HCT116 (cell line): ENCODE data around the gene ZZZ3. TPM values are rescaled to one million over a fixed set of nuclear protein-coding genes. Genes with fewer than 3 reads are reported as not detected.

Experiments used
- ATAC-seq: fragments of 200-7000 bp; cut with Tn5 transposase; 2 replicates; pipeline ENCODE4 v1.9.1; 2020; ENCODE audit warnings: mild to moderate bottlenecking, moderate library complexity
- BruUV-seq: library from RNA; stranded (reverse); fragments of 400-500 nt; replicated peaks from 2 replicates; lab custom pipeline; 2021; lab: Mats Ljungman, UMichigan
- CTCF ChIA-PET: fragments of 300-600 bp; sonication (Branson Sonifier 250); formaldehyde crosslinking; loops from one replicate; lab custom pipeline; 2021; ENCODE audit warnings: antibody characterized with exemption; lab: Charles Lee
- POLR2A ChIA-PET: fragments of 300-600, 350-600 bp; sonication (Branson Sonifier 250); formaldehyde crosslinking; loops from one replicate; lab custom pipeline; 2021; ENCODE audit warnings: antibody characterized with exemption; lab: Charles Lee
- RAD21 ChIA-PET, 2 experiments: fragments of 300-600 bp; sonication (Branson Sonifier 250); formaldehyde crosslinking; loops; one replicate each; lab custom pipeline; 2023; ENCODE audit warnings: low total read pairs in 2 of 2; ENCODE audit not compliant: uncharacterized antibody in 2 of 2, unreplicated experiment in 2 of 2, low non-redundant PET in 1 of 2; lab: Charles Lee
- DNase-seq: peaks from one replicate; pipeline ENCODE4 v3.0.0-alpha.2; 2010; ENCODE audit warnings: low read depth, low spot score
- H2AFZ ChIP-seq: fragments of 200-600 bp; shearing (Covaris generic), sonication (generic); 2 replicates; pipeline ENCODE4 v1.6.1; 2017; ENCODE audit warnings: low read depth, mixed run types, mixed read lengths, antibody characterized with exemption, low read length; ENCODE audit not compliant: poor library complexity, severe bottlenecking
- H3K27ac ChIP-seq: 2 replicates; pipeline ENCODE4 v1.5.1; 2012; ENCODE audit warnings: low read depth, low read length
- H3K27me3 ChIP-seq: fragments of 200-600 bp; sonication (generic); 2 replicates; pipeline ENCODE4 v1.6.1; 2016; ENCODE audit warnings: mixed run types, low read length, mixed read lengths; ENCODE audit not compliant: insufficient read depth
- H3K36me3 ChIP-seq, 2 experiments: fragments of 200-500 bp in 1 of 2; fragments of 200-600 bp in 1 of 2; sonication (Bioruptor generic) in 1 of 2; sonication (generic) in 1 of 2; 2 replicates each; pipeline versions ENCODE4 v1.5.1 to v1.6.1; 2014 to 2016; ENCODE audit warnings: low read length in 2 of 2, inconsistent platforms in 1 of 2, mixed read lengths in 1 of 2, mixed run types in 1 of 2; ENCODE audit not compliant: insufficient read depth in 2 of 2, control insufficient read depth in 1 of 2
- H3K4me1 ChIP-seq, 2 experiments: fragments of 200-600 bp in 1 of 2; sonication (generic) in 1 of 2; 2 replicates each; pipeline versions ENCODE4 v1.5.1 to v1.6.1; 2012 to 2017; ENCODE audit warnings: low read length in 2 of 2, inconsistent platforms in 1 of 2, mild to moderate bottlenecking in 1 of 2, mixed read lengths in 1 of 2, mixed run types in 1 of 2, moderate library complexity in 1 of 2; ENCODE audit not compliant: insufficient read depth in 2 of 2, control insufficient read depth in 1 of 2
- H3K4me2 ChIP-seq: fragments of 200-600 bp; sonication (generic); 2 replicates; pipeline ENCODE4 v1.6.1; 2017; ENCODE audit warnings: mixed run types, low read length, mixed read lengths
- H3K4me3 ChIP-seq, 2 experiments: fragments of 200-600 bp in 1 of 2; sonication (generic) in 1 of 2; replicated peaks in 1 of 2; 2 replicates each; pipeline ENCODE4 v1.5.1; 2011 to 2016; ENCODE audit warnings: low read length in 2 of 2, control low read depth in 1 of 2, low read depth in 1 of 2, mild to moderate bottlenecking in 1 of 2, mixed read lengths in 1 of 2, mixed run types in 1 of 2
- H3K79me2 ChIP-seq: fragments of 200-600 bp; sonication (generic); 2 replicates; pipeline ENCODE4 v1.6.1; 2017; ENCODE audit warnings: mild to moderate bottlenecking, mixed run types, low read length, moderate library complexity, mixed read lengths; ENCODE audit not compliant: insufficient read depth
- H3K9ac ChIP-seq: fragments of 200-600 bp; sonication (generic); 2 replicates; pipeline ENCODE4 v1.6.1; 2016; ENCODE audit warnings: low read length, mixed read lengths
- H3K9me2 ChIP-seq: fragments of 200-600 bp; sonication (generic), shearing (Covaris generic); 2 replicates; pipeline ENCODE4 v1.6.1; 2017; ENCODE audit warnings: mixed run types, mild to moderate bottlenecking, moderate library complexity; ENCODE audit not compliant: insufficient read depth
- H3K9me3 ChIP-seq, 2 experiments: fragments of 200-500 bp in 1 of 2; fragments of 200-600 bp in 1 of 2; sonication (Bioruptor generic) in 1 of 2; sonication (generic) in 1 of 2; 2 replicates each; pipeline ENCODE4 v1.6.1; 2014 to 2017; ENCODE audit warnings: low read length in 2 of 2, mixed read lengths in 2 of 2, inconsistent platforms in 1 of 2, low read depth in 1 of 2, mild to moderate bottlenecking in 1 of 2, mixed run types in 1 of 2, moderate library complexity in 1 of 2; ENCODE audit not compliant: control insufficient read depth in 1 of 2, insufficient read depth in 1 of 2
- H4K20me1 ChIP-seq: fragments of 200-600 bp; sonication (generic), shearing (Covaris generic); 2 replicates; pipeline ENCODE4 v1.6.1; 2017; ENCODE audit warnings: mixed run types, mild to moderate bottlenecking, moderate library complexity; ENCODE audit not compliant: insufficient read depth
- CBX3 ChIP-seq: IDR thresholded peaks from 2 replicates; pipeline ENCODE4 v1.6.1; 2012; ENCODE audit warnings: low read depth
- CEBPB ChIP-seq: IDR thresholded peaks from 2 replicates; pipeline ENCODE4 v1.6.1; 2012; ENCODE audit warnings: low read depth
- JUND ChIP-seq: IDR thresholded peaks from 2 replicates; pipeline ENCODE4 v1.6.1; 2012
- SP1 ChIP-seq: IDR thresholded peaks from 2 replicates; pipeline ENCODE4 v1.6.1; 2012; ENCODE audit warnings: low read depth
- SRF ChIP-seq: IDR thresholded peaks from 2 replicates; pipeline ENCODE4 v1.6.1; 2012; ENCODE audit warnings: low read depth
- intact Hi-C: fragments of 100-400 bp; cut with micrococcal nuclease; formaldehyde crosslinking; loops from 2 replicates; pipeline ENCODE4 v1.10.0; 2022
- total RNA-seq: library from RNA; stranded (reverse); gene quantifications from one replicate; pipeline ENCODE4 v1.2.1, GENCODE V29; 2021; ENCODE audit not compliant: unreplicated experiment
- TF ChIP-seq, protein P1 (sequence below), 3 experiments: fragments of 200-600 bp in 1 of 3; sonication (generic) in 1 of 3; IDR thresholded peaks in 2 of 3; conservative IDR thresholded peaks in 1 of 3; 2 replicates each; pipeline ENCODE4 v1.5.1; 2012 to 2017; ENCODE audit warnings: low read depth in 2 of 3, low read length in 2 of 3, antibody characterized with exemption in 1 of 3, borderline replicate concordance in 1 of 3, control low read depth in 1 of 3, mild to moderate bottlenecking in 1 of 3, mixed read lengths in 1 of 3, mixed run types in 1 of 3, moderate library complexity in 1 of 3; ENCODE audit not compliant: insufficient read depth in 1 of 3

ZZZ3 gene
- total RNA-seq, 1 experiment from 2014 or later: 48.9 TPM

DNA sequence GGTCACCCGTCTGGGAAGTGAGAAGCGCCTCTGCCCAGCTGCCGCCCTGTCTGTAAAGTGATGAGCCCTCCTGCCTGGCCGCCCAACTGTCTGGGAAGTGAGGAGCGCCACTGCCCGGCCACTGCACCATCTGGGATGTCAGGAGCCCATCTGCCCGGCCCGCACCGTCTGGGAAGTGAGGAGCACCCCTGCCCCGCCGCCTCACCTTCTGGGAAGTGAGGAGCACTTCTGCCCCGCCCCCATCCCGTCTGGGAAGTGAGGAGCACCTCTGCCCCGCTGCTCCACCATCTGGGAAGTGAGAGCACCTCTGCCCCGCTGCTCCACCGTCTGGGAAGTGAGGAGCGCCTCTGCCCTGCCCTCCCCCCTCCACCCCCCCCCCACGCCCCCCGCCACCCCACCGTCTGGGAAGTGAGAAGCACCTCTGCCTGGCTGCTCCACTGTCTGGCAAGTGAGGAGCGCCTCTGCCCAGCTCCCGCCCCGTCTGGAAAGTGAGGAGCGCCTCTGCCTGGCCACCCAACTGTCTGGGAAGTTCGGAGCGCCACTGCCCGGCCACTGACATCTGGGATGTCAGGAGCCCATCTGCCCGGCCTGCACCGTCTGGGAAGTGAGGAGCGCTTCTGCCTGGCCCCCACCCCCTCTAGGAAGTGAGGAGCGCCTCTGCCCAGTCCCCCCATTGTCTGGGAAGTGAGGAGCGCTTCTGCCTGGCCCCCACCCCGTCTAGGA, 4.5 kb upstream of the ZZZ3 start:
- no peak for DNase-seq
- no TSS peak for BruUV-seq
- peak overlapping the region; percentile 30 for H3K4me2 ChIP-seq
- H3K79me2 ChIP-seq: peaks cover 6% of the 10 kb centered on the region
- H3K4me1 ChIP-seq: peaks cover 6 to 23% of the 10 kb centered on the region in 2 experiments; a peak in 3 of 4 replicates
- no peaks in the 10 kb centered on the region for H4K20me1 ChIP-seq
- TF ChIP-seq, protein P1, sequence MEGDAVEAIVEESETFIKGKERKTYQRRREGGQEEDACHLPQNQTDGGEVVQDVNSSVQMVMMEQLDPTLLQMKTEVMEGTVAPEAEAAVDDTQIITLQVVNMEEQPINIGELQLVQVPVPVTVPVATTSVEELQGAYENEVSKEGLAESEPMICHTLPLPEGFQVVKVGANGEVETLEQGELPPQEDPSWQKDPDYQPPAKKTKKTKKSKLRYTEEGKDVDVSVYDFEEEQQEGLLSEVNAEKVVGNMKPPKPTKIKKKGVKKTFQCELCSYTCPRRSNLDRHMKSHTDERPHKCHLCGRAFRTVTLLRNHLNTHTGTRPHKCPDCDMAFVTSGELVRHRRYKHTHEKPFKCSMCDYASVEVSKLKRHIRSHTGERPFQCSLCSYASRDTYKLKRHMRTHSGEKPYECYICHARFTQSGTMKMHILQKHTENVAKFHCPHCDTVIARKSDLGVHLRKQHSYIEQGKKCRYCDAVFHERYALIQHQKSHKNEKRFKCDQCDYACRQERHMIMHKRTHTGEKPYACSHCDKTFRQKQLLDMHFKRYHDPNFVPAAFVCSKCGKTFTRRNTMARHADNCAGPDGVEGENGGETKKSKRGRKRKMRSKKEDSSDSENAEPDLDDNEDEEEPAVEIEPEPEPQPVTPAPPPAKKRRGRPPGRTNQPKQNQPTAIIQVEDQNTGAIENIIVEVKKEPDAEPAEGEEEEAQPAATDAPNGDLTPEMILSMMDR (IDR thresholded peaks at IDR 0.05 in 2 of 3, conservative IDR thresholded peaks at IDR 0.05 in 1 of 3; ENCODE audit: borderline replicate concordance in 1 of 3, insufficient read depth in 1 of 3, low read depth in 2 of 3, low read length in 2 of 3): no peak
- no peak for TF ChIP-seq CEBPB
- TF ChIP-seq CBX3: no peak
- TF ChIP-seq JUND: no peak
- no peak for TF ChIP-seq SRF
- TF ChIP-seq SP1: no peak
- TF ChIP-seq, all 23 proteins: peak for 0
- RAD21 ChIA-PET: no interaction called here
- no peak for ATAC-seq
- H3K9me2 ChIP-seq: no peaks in the 10 kb centered on the region
- no peaks in the 10 kb centered on the region for H3K36me3 ChIP-seq
- H3K27me3 ChIP-seq: no peaks in the 10 kb centered on the region
- POLR2A ChIA-PET: no interaction called here
- no peak overlapping the region; the same call in 1 of the 2 replicates for H3K9ac ChIP-seq
- H3K4me3 ChIP-seq: no peak overlapping the region
- H2AFZ ChIP-seq: no peak overlapping the region
- intact Hi-C loops: loop anchor here (5.0 to 10.0 kb wide), 3 partner anchors 218 to 428 kb away; partner anchors contain the start of gene FUBP1
- no peak overlapping the region for H3K27ac ChIP-seq
- H3K9me3 ChIP-seq: no peaks in the 10 kb centered on the region
- CTCF ChIA-PET: no interaction called here
